Motor neuron (in vitro differentiated cells): ENCODE measurements around the gene CARHSP1. TPM values are rescaled to one million over a fixed set of nuclear protein-coding genes. Genes with fewer than 3 reads are reported as not detected.
A peak's percentile ranks its signal among the peaks of the same experiment; 100 is the strongest.
"Not testable (repeated sequence)": the region's sequence is repeated elsewhere in the genome, so short reads cannot be mapped to it uniquely, and the experiment has no call there.

Source experiments
- ATAC-seq, 8 experiments: fragments of 200-7000 bp; cut with Tn5 transposase; replicated peaks in 6 of 8; 2 replicates each; pipeline ENCODE4 v1.8.0; 2021; ENCODE audit warnings: mild to moderate bottlenecking in 8 of 8, moderate library complexity in 8 of 8
- H3K27ac ChIP-seq, 2 donors: fragments of 250-450 bp; sonication (Bioruptor Pico); 2 replicates each; pipeline ENCODE4 v1.9.0; 2021; ENCODE audit warnings: antibody characterized with exemption in 2 of 2, mild to moderate bottlenecking in 2 of 2, moderate library complexity in 1 of 2
- H3K4me1 ChIP-seq, 2 donors: fragments of 250-450 bp; sonication (Bioruptor Pico); replicated peaks in 1 of 2; 2 replicates each; pipeline ENCODE4 v1.6.1; 2021; ENCODE audit warnings: antibody characterized with exemption in 2 of 2, mild to moderate bottlenecking in 2 of 2, moderate library complexity in 1 of 2
- H3K4me3 ChIP-seq, 5 donors: fragments of 250-450 bp; sonication (Bioruptor Pico); 2 replicates each; pipeline ENCODE4 v1.9.0; 2021; ENCODE audit warnings: antibody characterized with exemption in 5 of 5, mild to moderate bottlenecking in 5 of 5, moderate library complexity in 4 of 5
- WGBS, 10 experiments: fragments of 450-650 bp; shearing (Covaris generic); methylation state at CpG; one replicate each; pipeline ENCODE4 v1.0.0; 2022; 5-methylcytosine and 5-hydroxymethylcytosine counted together
- in situ Hi-C, 9 experiments: fragments of 400-800 bp; cut with MboI; loops; one replicate each; pipeline ENCODE4 v1.15.0; 2021; ENCODE audit warnings: low sequenced_read_pairs in 9 of 9, low pct_unique_long_range_greater_than_20kb in 2 of 9; ENCODE audit not compliant: unreplicated experiment in 9 of 9
- total RNA-seq, 8 experiments: library from RNA; unstranded; fragments of 300-600 nt; gene quantifications; 2 replicates each; pipeline versions ENCODE4 v1.2.3 to v1.2.4, GENCODE V29; 2022

CARHSP1 gene
- total RNA-seq, 8 experiments from 2014 or later: 38.5 to 196 (median 69.7) TPM

- Histone ChIP-seq H3K4me3 (no peak overlapping the region), H3K4me1 (peaks cover 3 to 8% of the 10 kb centered on the region in 2 donors), H3K27ac (no peak overlapping the region)
- in situ Hi-C loops: no loop called here
- no peak for ATAC-seq
- 69 to 96% (median 87%) methylated on average over 3 to 7 of the region's 10 CpGs; no CpG with 5 or more reads in 5 of the 10 experiments for whole genome bisulfite sequencing, 10 experiments
Measured at GRCh38 chr16:8846401-8846932, 22.3 kb downstream of the CARHSP1 start.

- WGBS, 10 experiments: 88 to 100% (median 96%) methylated on average over 1 to 6 of the region's 7 CpGs; no CpG with 5 or more reads in 3 of the 10 experiments
- no peak overlapping the region for H3K4me3 ChIP-seq
- peaks cover 3 to 8% of the 10 kb centered on the region in 2 donors for H3K4me1 ChIP-seq
- in situ Hi-C loops: no loop called here
- no peak for ATAC-seq
- H3K27ac ChIP-seq: no peak overlapping the region
Measured at GRCh38 chr16:8845699-8846298, 23.0 kb downstream of the CARHSP1 start.

- H3K27ac ChIP-seq, in situ Hi-C loops, H3K4me3 ChIP-seq, H3K4me1 ChIP-seq, ATAC-seq: not testable (repeated sequence)
- 100% methylated on average over 1 of the region's 12 CpGs; no CpG with 5 or more reads in 9 of the 10 experiments for WGBS, 10 experiments
Measured at GRCh38 chr16:8843296-8843695, 25.5 kb downstream of the CARHSP1 start.

GRCh38 chr16:8842016-8842415 is 26.8 kb downstream of the CARHSP1 start:
- H3K4me3 ChIP-seq, in situ Hi-C loops, ATAC-seq, H3K27ac ChIP-seq, H3K4me1 ChIP-seq: not testable (repeated sequence)
- WGBS, 10 experiments: 76 to 100% (median 100%) methylated on average over 1 to 3 of the region's 4 CpGs; no CpG with 5 or more reads in 3 of the 10 experiments

GRCh38 chr16:8837594-8837993 is 31.2 kb downstream of the CARHSP1 start:
- ATAC-seq, H3K4me3 ChIP-seq, in situ Hi-C loops, H3K27ac ChIP-seq, H3K4me1 ChIP-seq: not testable (repeated sequence)
- WGBS, 10 experiments: 90 to 100% (median 97%) methylated on average over 1 to 6 of the region's 15 CpGs; no CpG with 5 or more reads in 5 of the 10 experiments

GRCh38 chr16:8836797-8837196 is 32.0 kb downstream of the CARHSP1 start:
- H3K27ac ChIP-seq, in situ Hi-C loops, ATAC-seq, H3K4me3 ChIP-seq: not testable (repeated sequence)
- 80 to 100% (median 100%) methylated on average over 1 to 3 of the region's 7 CpGs; no CpG with 5 or more reads in 4 of the 10 experiments for WGBS, 10 experiments
- H3K4me1 ChIP-seq: peaks cover 10% of the 10 kb centered on the region in 2 donors

- 60 to 100% (median 100%) methylated on average over 1 to 7 of the region's 16 CpGs; no CpG with 5 or more reads in 5 of the 10 experiments for WGBS, 10 experiments
- ATAC-seq: no peak
- peak overlapping the region; percentile 54 to 78 for H3K27ac ChIP-seq
- H3K4me1 ChIP-seq: peaks cover 15 to 17% of the 10 kb centered on the region in 2 donors
- H3K4me3 ChIP-seq: no peak overlapping the region
- in situ Hi-C loops: no loop called here
Measured at GRCh38 chr16:8832717-8833105, 36.1 kb downstream of the CARHSP1 start.

GRCh38 chr16:8831871-8832716 is 36.7 kb downstream of the CARHSP1 start:
- H3K4me1 ChIP-seq: peaks cover 15 to 17% of the 10 kb centered on the region in 2 donors
- 6 to 67% (median 34%) methylated on average over 1 to 8 of the region's 18 CpGs; no CpG with 5 or more reads in 4 of the 10 experiments for whole genome bisulfite sequencing, 10 experiments
- H3K4me3 ChIP-seq: no peak overlapping the region
- peak in 7 of 8 experiments; percentile 10 to 90 (median 54) for ATAC-seq
- in situ Hi-C loops: no loop called here
- peak overlapping the region; percentile 54 to 78 for H3K27ac ChIP-seq

- Histone ChIP-seq H3K4me3 (no peak overlapping the region), H3K27ac (peak overlapping the region; percentile 54 to 78), H3K4me1 (peaks cover 15 to 17% of the 10 kb centered on the region in 2 donors)
- ATAC-seq: peak in 7 of 8 experiments; percentile 13 to 51 (median 42)
- WGBS, 10 experiments: 0 to 100% (median 83%) methylated on average over 1 to 8 of the region's 9 CpGs; no CpG with 5 or more reads in 1 of the 10 experiments
- in situ Hi-C loops: no loop called here
Measured at GRCh38 chr16:8831450-8831849, 37.4 kb downstream of the CARHSP1 start.

GRCh38 chr16:8828541-8829165 is 40.2 kb downstream of the CARHSP1 start:
- ATAC-seq: no peak
- H3K27ac ChIP-seq: no peak overlapping the region
- WGBS, 10 experiments: 84 to 100% (median 96%) methylated on average over 2 to 5 of the region's 8 CpGs; no CpG with 5 or more reads in 1 of the 10 experiments
- in situ Hi-C loops: no loop called here
- H3K4me1 ChIP-seq: peaks cover 15 to 17% of the 10 kb centered on the region in 2 donors
- H3K4me3 ChIP-seq: no peak overlapping the region

- Histone ChIP-seq H3K4me3 (no peak overlapping the region), H3K27ac (no peak overlapping the region), H3K4me1 (peaks cover 1 to 2% of the 10 kb centered on the region in 2 donors)
- 80 to 100% (median 97%) methylated on average over 1 to 3 of the region's 3 CpGs for WGBS, 10 experiments
- in situ Hi-C loops: no loop called here
- ATAC-seq: no peak
Measured at GRCh38 chr16:8826278-8826879, 42.4 kb downstream of the CARHSP1 start.

- Histone ChIP-seq H3K4me1 (no peaks in the 10 kb centered on the region), H3K4me3 (no peak overlapping the region), H3K27ac (no peak overlapping the region)
- in situ Hi-C loops: no loop called here
- no peak for ATAC-seq
- 40 to 100% (median 90%) methylated on average over 1 to 3 of the region's 3 CpGs; no CpG with 5 or more reads in 3 of the 10 experiments for WGBS, 10 experiments
Measured at GRCh38 chr16:8822403-8822802, 46.4 kb downstream of the CARHSP1 start.
